Measurements from ENCODE around the gene SETD2.

DNA sequence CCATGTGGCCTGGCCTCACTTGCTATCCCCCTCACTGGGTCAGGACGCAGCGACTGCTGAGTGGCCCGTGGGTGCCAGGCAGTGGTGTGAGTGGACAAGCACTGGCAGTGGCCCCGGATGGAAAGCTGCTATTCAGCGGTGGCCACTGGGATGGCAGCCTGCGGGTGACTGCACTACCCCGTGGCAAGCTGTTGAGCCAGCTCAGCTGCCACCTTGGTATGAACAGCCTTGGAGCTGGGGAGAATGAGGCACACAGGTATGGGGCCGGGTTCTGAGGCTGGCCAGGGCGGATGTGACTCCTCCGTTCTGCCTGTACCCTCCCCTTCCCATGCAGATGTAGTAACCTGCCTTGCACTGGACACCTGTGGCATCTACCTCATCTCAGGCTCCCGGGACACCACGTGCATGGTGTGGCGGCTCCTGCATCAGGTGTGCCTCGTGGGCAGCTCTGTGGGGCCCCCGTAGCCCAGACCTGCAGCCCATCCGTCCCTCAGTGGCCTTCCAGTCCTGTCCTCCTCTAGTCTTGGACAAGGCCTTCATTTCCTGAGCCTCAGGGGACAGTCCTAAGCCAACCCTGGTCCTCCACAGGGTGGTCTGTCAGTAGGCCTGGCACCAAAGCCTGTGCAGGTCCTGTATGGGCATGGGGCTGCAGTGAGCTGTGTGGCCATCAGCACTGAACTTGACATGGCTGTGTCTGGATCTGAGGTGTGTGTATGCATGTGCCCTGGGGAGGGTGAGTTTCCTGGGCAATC is 156.3 kb downstream of the SETD2 start:
- TF ChIP-seq, protein P1, sequence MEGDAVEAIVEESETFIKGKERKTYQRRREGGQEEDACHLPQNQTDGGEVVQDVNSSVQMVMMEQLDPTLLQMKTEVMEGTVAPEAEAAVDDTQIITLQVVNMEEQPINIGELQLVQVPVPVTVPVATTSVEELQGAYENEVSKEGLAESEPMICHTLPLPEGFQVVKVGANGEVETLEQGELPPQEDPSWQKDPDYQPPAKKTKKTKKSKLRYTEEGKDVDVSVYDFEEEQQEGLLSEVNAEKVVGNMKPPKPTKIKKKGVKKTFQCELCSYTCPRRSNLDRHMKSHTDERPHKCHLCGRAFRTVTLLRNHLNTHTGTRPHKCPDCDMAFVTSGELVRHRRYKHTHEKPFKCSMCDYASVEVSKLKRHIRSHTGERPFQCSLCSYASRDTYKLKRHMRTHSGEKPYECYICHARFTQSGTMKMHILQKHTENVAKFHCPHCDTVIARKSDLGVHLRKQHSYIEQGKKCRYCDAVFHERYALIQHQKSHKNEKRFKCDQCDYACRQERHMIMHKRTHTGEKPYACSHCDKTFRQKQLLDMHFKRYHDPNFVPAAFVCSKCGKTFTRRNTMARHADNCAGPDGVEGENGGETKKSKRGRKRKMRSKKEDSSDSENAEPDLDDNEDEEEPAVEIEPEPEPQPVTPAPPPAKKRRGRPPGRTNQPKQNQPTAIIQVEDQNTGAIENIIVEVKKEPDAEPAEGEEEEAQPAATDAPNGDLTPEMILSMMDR (conservative IDR thresholded peaks at IDR 0.05; ENCODE audit: low read depth, low read length): no peak
- no peak for TF ChIP-seq EZH2 (IDR thresholded peaks at IDR 0.05; ENCODE audit: borderline replicate concordance, low read depth, low read length, poor library complexity, severe bottlenecking)

Measured in A673 (cell line).